H1 (cell line): ENCODE measurements around the gene MTX2. TPM values are rescaled to one million over a fixed set of nuclear protein-coding genes. Genes with fewer than 3 reads are reported as not detected.

Experiments
- CEBPB ChIP-seq: IDR thresholded peaks from 2 replicates; pipeline ENCODE4 v1.6.1; 2012; ENCODE audit warnings: low read depth, low read length
- EZH2 ChIP-seq: fragments of 200-600 bp; sonication (generic); IDR thresholded peaks from 2 replicates; pipeline ENCODE4 v1.7.1; 2012; ENCODE audit warnings: low read depth, mild to moderate bottlenecking, moderate library complexity, low read length, inconsistent platforms; ENCODE audit not compliant: severe bottlenecking
- JUN ChIP-seq: IDR thresholded peaks from 2 replicates; pipeline ENCODE4 v1.6.1; 2011; ENCODE audit warnings: low read depth, mild to moderate bottlenecking, improper control_type of control experiment, low read length
- KDM1A ChIP-seq: fragments of 200-600, 300-600 bp; sonication (generic); IDR thresholded peaks from 2 replicates; pipeline ENCODE4 v1.7.1; 2016; ENCODE audit warnings: mild to moderate bottlenecking, low read length, borderline replicate concordance
- MAFK ChIP-seq: IDR thresholded peaks from 2 replicates; pipeline ENCODE4 v1.6.1; 2012; ENCODE audit warnings: low read depth, mild to moderate bottlenecking, improper control_type of control experiment, low read length
- NRF1 ChIP-seq: IDR thresholded peaks from 2 replicates; pipeline ENCODE4 v1.6.1; 2011; ENCODE audit warnings: mild to moderate bottlenecking, low read depth, low read length, improper control_type of control experiment
- SRF ChIP-seq: IDR thresholded peaks from 2 replicates; pipeline ENCODE4 v1.6.1; 2011; ENCODE audit warnings: mild to moderate bottlenecking, low read depth, low read length, moderate library complexity
- ZNF274 ChIP-seq: IDR thresholded peaks from 2 replicates; pipeline ENCODE4 v1.7.0; 2012; ENCODE audit warnings: low read length, borderline replicate concordance; ENCODE audit errors: extremely low read depth
- polyA plus RNA-seq, 7 experiments: library from polyadenylated mRNA; depleted of rRNA in 3 of 7; stranded (reverse) in 5 of 7; unstranded in 2 of 7; fragments of >200 nt in 5 of 7; fragments of 200-250 nt in 2 of 7; gene quantifications; 1 replicate in 5 of 7; 2 replicates in 1 of 7; 4 replicates in 1 of 7; pipeline versions ENCODE4 v1.2.1 to v1.2.3, GENCODE V29; 2011 to 2013; ENCODE audit warnings: missing spikeins in 2 of 7, mixed read lengths in 2 of 7
- total RNA-seq: library from RNA; stranded (reverse); fragmentation: NEBNext Ultra II Directional; extraction: Animal tissue kit (Norgen Biotek cat#: 25700); gene quantifications from 2 replicates; pipeline ENCODE4 v1.2.1, GENCODE V29; 2021
- TF ChIP-seq, protein P1 (sequence below): fragments of 300-600 bp; sonication (generic); IDR thresholded peaks from 2 replicates; pipeline ENCODE4 v1.7.1; 2012; ENCODE audit warnings: low read length, moderate library complexity, mild to moderate bottlenecking, inconsistent platforms; ENCODE audit not compliant: insufficient replicate concordance
- TF ChIP-seq, protein P2 (sequence below): IDR thresholded peaks from 2 replicates; pipeline ENCODE4 v1.6.1; 2012; ENCODE audit warnings: inconsistent platforms

Gene MTX2
- total and polyA plus RNA-seq, 2 of the 8 experiments (the other 6 are each of a cell fraction or from before 2014, with no cell fraction given), result 33.5 to 38.3 TPM

DNA sequence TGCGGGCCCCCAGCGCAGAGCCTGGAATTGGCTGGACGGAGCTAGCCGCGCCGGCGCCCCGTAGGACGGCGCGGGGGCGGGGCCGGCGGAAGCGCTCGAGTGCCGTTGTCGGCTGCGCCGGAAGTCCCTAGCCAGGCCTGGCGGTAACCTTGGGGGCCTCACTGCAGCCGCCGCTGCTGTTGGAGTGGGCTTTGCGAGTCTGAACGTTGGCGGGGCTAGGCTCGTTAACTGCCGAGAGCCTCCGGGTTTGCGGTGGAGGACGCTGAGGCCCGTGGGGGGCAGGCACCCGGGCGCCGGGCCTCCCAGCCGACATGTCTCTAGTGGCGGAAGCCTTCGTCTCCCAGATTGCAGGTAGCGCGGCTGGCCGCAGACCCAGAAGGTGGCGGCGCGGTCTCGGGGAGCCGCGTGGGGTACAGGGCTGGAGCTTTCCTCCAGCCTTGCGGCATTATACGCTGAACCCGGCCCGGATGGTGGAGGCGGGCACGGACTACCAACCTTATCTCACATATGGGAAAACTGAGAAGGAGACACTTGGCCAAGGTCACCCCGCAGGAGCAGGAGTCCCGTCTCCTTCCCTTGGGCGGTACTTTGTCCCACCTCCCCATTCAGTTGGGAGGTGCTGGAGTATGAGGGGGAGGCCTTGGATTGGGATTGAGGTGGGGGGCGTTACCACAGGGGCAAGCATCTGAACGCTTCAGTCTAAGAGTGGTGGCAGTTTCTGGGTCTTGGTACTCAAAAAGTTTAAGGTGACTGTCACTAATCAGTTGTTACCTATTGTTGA lies at the start of gene MTX2 (continued):
- TF ChIP-seq, protein P1, sequence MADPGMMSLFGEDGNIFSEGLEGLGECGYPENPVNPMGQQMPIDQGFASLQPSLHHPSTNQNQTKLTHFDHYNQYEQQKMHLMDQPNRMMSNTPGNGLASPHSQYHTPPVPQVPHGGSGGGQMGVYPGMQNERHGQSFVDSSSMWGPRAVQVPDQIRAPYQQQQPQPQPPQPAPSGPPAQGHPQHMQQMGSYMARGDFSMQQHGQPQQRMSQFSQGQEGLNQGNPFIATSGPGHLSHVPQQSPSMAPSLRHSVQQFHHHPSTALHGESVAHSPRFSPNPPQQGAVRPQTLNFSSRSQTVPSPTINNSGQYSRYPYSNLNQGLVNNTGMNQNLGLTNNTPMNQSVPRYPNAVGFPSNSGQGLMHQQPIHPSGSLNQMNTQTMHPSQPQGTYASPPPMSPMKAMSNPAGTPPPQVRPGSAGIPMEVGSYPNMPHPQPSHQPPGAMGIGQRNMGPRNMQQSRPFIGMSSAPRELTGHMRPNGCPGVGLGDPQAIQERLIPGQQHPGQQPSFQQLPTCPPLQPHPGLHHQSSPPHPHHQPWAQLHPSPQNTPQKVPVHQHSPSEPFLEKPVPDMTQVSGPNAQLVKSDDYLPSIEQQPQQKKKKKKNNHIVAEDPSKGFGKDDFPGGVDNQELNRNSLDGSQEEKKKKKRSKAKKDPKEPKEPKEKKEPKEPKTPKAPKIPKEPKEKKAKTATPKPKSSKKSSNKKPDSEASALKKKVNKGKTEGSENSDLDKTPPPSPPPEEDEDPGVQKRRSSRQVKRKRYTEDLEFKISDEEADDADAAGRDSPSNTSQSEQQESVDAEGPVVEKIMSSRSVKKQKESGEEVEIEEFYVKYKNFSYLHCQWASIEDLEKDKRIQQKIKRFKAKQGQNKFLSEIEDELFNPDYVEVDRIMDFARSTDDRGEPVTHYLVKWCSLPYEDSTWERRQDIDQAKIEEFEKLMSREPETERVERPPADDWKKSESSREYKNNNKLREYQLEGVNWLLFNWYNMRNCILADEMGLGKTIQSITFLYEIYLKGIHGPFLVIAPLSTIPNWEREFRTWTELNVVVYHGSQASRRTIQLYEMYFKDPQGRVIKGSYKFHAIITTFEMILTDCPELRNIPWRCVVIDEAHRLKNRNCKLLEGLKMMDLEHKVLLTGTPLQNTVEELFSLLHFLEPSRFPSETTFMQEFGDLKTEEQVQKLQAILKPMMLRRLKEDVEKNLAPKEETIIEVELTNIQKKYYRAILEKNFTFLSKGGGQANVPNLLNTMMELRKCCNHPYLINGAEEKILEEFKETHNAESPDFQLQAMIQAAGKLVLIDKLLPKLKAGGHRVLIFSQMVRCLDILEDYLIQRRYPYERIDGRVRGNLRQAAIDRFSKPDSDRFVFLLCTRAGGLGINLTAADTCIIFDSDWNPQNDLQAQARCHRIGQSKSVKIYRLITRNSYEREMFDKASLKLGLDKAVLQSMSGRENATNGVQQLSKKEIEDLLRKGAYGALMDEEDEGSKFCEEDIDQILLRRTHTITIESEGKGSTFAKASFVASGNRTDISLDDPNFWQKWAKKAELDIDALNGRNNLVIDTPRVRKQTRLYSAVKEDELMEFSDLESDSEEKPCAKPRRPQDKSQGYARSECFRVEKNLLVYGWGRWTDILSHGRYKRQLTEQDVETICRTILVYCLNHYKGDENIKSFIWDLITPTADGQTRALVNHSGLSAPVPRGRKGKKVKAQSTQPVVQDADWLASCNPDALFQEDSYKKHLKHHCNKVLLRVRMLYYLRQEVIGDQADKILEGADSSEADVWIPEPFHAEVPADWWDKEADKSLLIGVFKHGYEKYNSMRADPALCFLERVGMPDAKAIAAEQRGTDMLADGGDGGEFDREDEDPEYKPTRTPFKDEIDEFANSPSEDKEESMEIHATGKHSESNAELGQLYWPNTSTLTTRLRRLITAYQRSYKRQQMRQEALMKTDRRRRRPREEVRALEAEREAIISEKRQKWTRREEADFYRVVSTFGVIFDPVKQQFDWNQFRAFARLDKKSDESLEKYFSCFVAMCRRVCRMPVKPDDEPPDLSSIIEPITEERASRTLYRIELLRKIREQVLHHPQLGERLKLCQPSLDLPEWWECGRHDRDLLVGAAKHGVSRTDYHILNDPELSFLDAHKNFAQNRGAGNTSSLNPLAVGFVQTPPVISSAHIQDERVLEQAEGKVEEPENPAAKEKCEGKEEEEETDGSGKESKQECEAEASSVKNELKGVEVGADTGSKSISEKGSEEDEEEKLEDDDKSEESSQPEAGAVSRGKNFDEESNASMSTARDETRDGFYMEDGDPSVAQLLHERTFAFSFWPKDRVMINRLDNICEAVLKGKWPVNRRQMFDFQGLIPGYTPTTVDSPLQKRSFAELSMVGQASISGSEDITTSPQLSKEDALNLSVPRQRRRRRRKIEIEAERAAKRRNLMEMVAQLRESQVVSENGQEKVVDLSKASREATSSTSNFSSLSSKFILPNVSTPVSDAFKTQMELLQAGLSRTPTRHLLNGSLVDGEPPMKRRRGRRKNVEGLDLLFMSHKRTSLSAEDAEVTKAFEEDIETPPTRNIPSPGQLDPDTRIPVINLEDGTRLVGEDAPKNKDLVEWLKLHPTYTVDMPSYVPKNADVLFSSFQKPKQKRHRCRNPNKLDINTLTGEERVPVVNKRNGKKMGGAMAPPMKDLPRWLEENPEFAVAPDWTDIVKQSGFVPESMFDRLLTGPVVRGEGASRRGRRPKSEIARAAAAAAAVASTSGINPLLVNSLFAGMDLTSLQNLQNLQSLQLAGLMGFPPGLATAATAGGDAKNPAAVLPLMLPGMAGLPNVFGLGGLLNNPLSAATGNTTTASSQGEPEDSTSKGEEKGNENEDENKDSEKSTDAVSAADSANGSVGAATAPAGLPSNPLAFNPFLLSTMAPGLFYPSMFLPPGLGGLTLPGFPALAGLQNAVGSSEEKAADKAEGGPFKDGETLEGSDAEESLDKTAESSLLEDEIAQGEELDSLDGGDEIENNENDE, result no peak
- TF ChIP-seq MAFK (no peak), ZNF274 (no peak), SRF (no peak), KDM1A (no peak), JUN (no peak), NRF1 (no peak), CEBPB (no peak), EZH2 (no peak)
- TF ChIP-seq, protein P2, sequence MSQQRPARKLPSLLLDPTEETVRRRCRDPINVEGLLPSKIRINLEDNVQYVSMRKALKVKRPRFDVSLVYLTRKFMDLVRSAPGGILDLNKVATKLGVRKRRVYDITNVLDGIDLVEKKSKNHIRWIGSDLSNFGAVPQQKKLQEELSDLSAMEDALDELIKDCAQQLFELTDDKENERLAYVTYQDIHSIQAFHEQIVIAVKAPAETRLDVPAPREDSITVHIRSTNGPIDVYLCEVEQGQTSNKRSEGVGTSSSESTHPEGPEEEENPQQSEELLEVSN, result peak; percentile 80
